ENCODE measurements around the gene PAH. TPM values are rescaled to one million over a fixed set of nuclear protein-coding genes. Genes with fewer than 3 reads are reported as not detected.
A peak's percentile ranks its signal among the peaks of the same experiment; 100 is the strongest.

PAH gene
- total and polyA plus RNA-seq, 2 of the 13 experiments (the other 11 are each of a cell fraction or from before 2014, with no cell fraction given), result 192 to 451 TPM

DNA sequence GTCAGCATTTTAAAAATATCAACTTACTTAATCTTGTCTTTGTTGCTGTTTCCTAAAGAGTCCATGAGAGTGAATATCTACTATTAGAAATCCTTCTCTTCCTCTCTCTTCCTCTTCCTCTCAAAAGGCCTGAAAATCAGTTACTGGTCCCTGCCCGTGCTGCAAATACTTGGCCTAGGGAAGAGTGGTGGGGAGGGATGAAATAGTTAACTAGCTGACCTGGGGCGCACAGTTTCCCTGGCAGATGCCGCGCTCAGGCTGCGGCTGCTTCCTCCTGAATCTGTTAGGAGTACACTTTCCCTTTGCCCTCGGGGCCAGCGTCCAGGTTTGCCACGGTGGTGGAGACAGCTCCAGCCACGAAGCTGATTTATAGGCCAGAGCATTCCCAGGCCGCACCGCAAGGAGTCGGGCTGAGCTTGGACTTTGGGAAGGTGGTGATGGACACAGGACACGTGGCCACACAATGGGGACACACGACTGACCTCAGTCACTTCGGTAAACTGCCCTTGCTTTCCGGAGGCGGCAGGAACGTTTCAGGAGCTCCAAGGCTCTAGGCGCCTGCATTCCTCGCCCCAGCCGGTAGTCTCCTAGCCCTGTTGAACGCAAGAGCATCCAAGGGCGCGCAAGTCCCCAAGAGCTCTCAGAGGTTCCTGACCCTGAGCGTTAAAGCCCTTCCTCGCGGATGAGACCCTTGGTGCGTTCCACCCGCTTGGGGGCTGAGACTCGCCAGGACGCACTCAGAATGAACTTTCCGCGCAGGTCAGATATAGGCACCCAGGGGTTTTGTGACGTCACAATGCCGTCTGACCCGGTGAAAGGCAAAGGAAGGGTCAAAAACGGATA lies 33.3 kb upstream of the PAH start (continued):
- TF ChIP-seq RBM39 (IDR thresholded peaks at IDR 0.05; ENCODE audit: low read depth, low read length, poor library complexity, severe bottlenecking) (no peak), HMGA1 (CRISPR knock-in tag; conservative IDR thresholded peaks at IDR 0.05) (no peak), ZNF160 (CRISPR knock-in tag; IDR thresholded peaks at IDR 0.05) (no peak), ZNF672 (CRISPR knock-in tag; IDR thresholded peaks at IDR 0.05) (no peak), TOE1 (CRISPR knock-in tag; IDR thresholded peaks at IDR 0.05) (no peak), NBN (conservative IDR thresholded peaks at IDR 0.05) (no peak), RAD51 (IDR thresholded peaks at IDR 0.05; ENCODE audit: borderline replicate concordance) (no peak), ZNF670 (CRISPR knock-in tag; IDR thresholded peaks at IDR 0.05; ENCODE audit: borderline replicate concordance) (no peak), ZNF7 (CRISPR knock-in tag; IDR thresholded peaks at IDR 0.05) (no peak), HNRNPK (IDR thresholded peaks at IDR 0.05; ENCODE audit: low read depth, low read length, poor library complexity, severe bottlenecking) (no peak), RARG (CRISPR knock-in tag; IDR thresholded peaks at IDR 0.05; ENCODE audit: low read depth) (no peak), TAF15 (IDR thresholded peaks at IDR 0.05; ENCODE audit: low read depth, low read length, poor library complexity, severe bottlenecking) (no peak), ZNF530 (CRISPR knock-in tag; IDR thresholded peaks at IDR 0.05; ENCODE audit: low read depth) (no peak), FOSL2 (CRISPR knock-in tag; IDR thresholded peaks at IDR 0.05) (peak; percentile 33; the same call in 1 of the 2 replicates), CCAR2 (optimal IDR thresholded peaks at IDR 0.05; ENCODE audit: low read depth, low read length) (no peak), ZNF547 (CRISPR knock-in tag; IDR thresholded peaks at IDR 0.05) (no peak), FLYWCH1 (CRISPR knock-in tag; IDR thresholded peaks at IDR 0.05) (no peak), GTF2F1 (IDR thresholded peaks at IDR 0.05; ENCODE audit: low read length) (no peak), ZNF674 (CRISPR knock-in tag; IDR thresholded peaks at IDR 0.05; ENCODE audit: low read depth) (no peak), ZNF615 (CRISPR knock-in tag; IDR thresholded peaks at IDR 0.05; ENCODE audit: borderline replicate concordance) (no peak)
- TF ChIP-seq, protein P1, sequence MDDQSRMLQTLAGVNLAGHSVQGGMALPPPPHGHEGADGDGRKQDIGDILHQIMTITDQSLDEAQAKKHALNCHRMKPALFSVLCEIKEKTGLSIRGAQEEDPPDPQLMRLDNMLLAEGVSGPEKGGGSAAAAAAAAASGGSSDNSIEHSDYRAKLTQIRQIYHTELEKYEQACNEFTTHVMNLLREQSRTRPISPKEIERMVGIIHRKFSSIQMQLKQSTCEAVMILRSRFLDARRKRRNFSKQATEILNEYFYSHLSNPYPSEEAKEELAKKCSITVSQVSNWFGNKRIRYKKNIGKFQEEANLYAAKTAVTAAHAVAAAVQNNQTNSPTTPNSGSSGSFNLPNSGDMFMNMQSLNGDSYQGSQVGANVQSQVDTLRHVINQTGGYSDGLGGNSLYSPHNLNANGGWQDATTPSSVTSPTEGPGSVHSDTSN (CRISPR knock-in tag; IDR thresholded peaks at IDR 0.05; ENCODE audit: borderline replicate concordance), result no peak
- TF ChIP-seq, protein P2, sequence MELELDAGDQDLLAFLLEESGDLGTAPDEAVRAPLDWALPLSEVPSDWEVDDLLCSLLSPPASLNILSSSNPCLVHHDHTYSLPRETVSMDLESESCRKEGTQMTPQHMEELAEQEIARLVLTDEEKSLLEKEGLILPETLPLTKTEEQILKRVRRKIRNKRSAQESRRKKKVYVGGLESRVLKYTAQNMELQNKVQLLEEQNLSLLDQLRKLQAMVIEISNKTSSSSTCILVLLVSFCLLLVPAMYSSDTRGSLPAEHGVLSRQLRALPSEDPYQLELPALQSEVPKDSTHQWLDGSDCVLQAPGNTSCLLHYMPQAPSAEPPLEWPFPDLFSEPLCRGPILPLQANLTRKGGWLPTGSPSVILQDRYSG (CRISPR knock-in tag; IDR thresholded peaks at IDR 0.05), result no peak
- TF ChIP-seq, protein P3, sequence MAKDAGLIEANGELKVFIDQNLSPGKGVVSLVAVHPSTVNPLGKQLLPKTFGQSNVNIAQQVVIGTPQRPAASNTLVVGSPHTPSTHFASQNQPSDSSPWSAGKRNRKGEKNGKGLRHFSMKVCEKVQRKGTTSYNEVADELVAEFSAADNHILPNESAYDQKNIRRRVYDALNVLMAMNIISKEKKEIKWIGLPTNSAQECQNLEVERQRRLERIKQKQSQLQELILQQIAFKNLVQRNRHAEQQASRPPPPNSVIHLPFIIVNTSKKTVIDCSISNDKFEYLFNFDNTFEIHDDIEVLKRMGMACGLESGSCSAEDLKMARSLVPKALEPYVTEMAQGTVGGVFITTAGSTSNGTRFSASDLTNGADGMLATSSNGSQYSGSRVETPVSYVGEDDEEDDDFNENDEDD (CRISPR knock-in tag; IDR thresholded peaks at IDR 0.05; ENCODE audit: borderline replicate concordance), result peak; percentile 62; the same call in 1 of the 2 replicates

Data from HepG2 (cell line).